Endothelial cell (in vitro differentiated cells): ENCODE results near the gene UGT1A5. TPM values are rescaled to one million over a fixed set of nuclear protein-coding genes. Genes with fewer than 3 reads are reported as not detected.
A peak's percentile ranks its signal among the peaks of the same experiment; 100 is the strongest.

ENCODE experiments used
- DNase-seq: peaks from one replicate; pipeline ENCODE4 v3.0.0; 2021; ENCODE audit warnings: low spot score
- H3K27ac Mint-ChIP-seq: one replicate; pipeline ENCODE4 v1.8.0; 2021; ENCODE audit warnings: mixed read lengths, inconsistent platforms; ENCODE audit not compliant: unreplicated experiment
- H3K27me3 Mint-ChIP-seq: one replicate; pipeline ENCODE4 v1.8.0; 2021; ENCODE audit warnings: mild to moderate bottlenecking, moderate library complexity, mixed read lengths, inconsistent platforms; ENCODE audit not compliant: unreplicated experiment
- H3K36me3 Mint-ChIP-seq: one replicate; pipeline ENCODE4 v1.8.0; 2021; ENCODE audit warnings: mild to moderate bottlenecking, low read depth, mixed read lengths, inconsistent platforms; ENCODE audit not compliant: unreplicated experiment
- H3K4me1 Mint-ChIP-seq: one replicate; pipeline ENCODE4 v1.8.0; 2021; ENCODE audit warnings: mild to moderate bottlenecking, mixed read lengths, inconsistent platforms; ENCODE audit not compliant: unreplicated experiment
- H3K4me3 Mint-ChIP-seq: one replicate; pipeline ENCODE4 v1.8.0; 2021; ENCODE audit warnings: mild to moderate bottlenecking, mixed read lengths, inconsistent platforms; ENCODE audit not compliant: unreplicated experiment
- H3K9me3 Mint-ChIP-seq: one replicate; pipeline ENCODE4 v1.8.0; 2021; ENCODE audit warnings: mixed read lengths, inconsistent platforms; ENCODE audit not compliant: unreplicated experiment
- total RNA-seq: library from RNA; stranded (reverse); fragmentation: NEBNext Ultra II Directional; extraction: Animal tissue kit (Norgen Biotek cat#: 25700); gene quantifications from one replicate; pipeline ENCODE4 v1.2.1, GENCODE V29; 2021; ENCODE audit not compliant: unreplicated experiment
- TF ChIP-seq, protein P1 (sequence below): fragments of 200-600 bp; sonication (generic); IDR thresholded peaks from one replicate; pipeline ENCODE4 v1.5.0; 2021; ENCODE audit warnings: antibody characterized with exemption; ENCODE audit not compliant: unreplicated experiment

Gene UGT1A5
- total RNA-seq, 1 donor from 2014 or later = not detected

DNA sequence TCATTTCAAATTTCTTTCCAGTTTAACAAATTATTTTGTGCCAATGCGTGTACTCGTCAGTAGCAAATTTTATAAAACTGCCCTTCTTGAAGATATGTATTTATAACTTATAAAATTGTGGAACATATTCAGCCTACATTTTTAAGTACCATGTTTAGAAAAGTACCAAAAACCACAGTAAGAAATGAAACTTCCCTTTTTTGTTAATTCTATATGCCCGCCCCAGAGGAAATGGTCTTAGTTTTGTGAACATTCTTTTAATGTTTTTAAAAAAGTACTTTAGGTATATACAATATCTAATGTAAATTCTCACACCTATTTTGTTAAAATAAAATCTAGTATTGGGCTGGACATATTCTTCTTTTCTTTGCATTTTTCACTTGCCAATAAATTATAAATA lies 39.8 kb upstream of the UGT1A5 start:
- no peak overlapping the region for H3K4me3 Mint-ChIP-seq
- TF ChIP-seq, protein P1, sequence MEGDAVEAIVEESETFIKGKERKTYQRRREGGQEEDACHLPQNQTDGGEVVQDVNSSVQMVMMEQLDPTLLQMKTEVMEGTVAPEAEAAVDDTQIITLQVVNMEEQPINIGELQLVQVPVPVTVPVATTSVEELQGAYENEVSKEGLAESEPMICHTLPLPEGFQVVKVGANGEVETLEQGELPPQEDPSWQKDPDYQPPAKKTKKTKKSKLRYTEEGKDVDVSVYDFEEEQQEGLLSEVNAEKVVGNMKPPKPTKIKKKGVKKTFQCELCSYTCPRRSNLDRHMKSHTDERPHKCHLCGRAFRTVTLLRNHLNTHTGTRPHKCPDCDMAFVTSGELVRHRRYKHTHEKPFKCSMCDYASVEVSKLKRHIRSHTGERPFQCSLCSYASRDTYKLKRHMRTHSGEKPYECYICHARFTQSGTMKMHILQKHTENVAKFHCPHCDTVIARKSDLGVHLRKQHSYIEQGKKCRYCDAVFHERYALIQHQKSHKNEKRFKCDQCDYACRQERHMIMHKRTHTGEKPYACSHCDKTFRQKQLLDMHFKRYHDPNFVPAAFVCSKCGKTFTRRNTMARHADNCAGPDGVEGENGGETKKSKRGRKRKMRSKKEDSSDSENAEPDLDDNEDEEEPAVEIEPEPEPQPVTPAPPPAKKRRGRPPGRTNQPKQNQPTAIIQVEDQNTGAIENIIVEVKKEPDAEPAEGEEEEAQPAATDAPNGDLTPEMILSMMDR = no peak
- H3K36me3 Mint-ChIP-seq = no peaks in the 10 kb centered on the region
- DNase-seq = no peak
- H3K9me3 Mint-ChIP-seq = no peaks in the 10 kb centered on the region
- H3K27me3 Mint-ChIP-seq = no peaks in the 10 kb centered on the region
- H3K4me1 Mint-ChIP-seq = no peaks in the 10 kb centered on the region
- H3K27ac Mint-ChIP-seq = no peak overlapping the region

DNA sequence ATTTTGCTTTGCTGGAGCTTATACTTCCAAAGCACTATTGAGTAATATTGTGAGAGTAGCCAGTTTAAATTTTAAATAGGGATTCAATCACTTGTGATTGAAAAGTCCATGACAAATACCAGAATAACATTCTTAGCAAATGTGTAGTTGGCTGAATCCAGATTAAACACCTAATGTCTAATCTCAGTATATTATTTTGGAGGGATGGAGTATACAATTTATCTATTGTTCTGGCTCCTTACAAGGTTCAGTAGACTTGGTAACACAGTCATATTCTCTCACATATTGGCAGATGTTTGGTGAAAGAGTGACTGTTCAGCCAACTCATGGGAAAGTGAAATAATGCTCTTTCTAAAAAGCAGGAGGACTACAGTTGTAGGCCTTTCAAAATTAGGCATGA lies 38.8 kb upstream of the UGT1A5 start:
- TF ChIP-seq, protein P1 = no peak
- Mint-ChIP-seq H3K27ac (no peak overlapping the region), H3K9me3 (no peaks in the 10 kb centered on the region), H3K27me3 (no peaks in the 10 kb centered on the region), H3K36me3 (no peaks in the 10 kb centered on the region), H3K4me1 (no peaks in the 10 kb centered on the region), H3K4me3 (no peak overlapping the region)
- no peak for DNase-seq

DNA sequence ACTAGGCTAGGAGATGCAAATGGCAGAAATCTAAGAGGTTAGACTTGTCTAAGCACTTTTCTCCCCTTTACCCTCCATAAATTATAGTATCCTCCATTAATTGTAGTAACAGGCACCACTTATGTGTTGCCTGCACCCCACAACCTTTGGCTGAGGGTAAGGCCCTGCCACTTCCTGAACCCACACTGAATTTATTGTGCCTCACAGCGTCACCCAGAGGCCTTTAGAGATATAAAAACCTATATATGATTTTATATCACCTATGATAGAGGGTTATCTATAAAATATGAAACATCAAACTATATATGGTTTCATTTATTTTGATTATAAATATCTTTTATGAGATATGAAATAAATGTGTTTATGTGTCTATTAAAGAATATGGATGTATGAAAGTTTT lies 38.4 kb upstream of the UGT1A5 start:
- Mint-ChIP-seq H3K36me3 (no peaks in the 10 kb centered on the region), H3K4me3 (no peak overlapping the region)
- TF ChIP-seq, protein P1 = no peak

DNA sequence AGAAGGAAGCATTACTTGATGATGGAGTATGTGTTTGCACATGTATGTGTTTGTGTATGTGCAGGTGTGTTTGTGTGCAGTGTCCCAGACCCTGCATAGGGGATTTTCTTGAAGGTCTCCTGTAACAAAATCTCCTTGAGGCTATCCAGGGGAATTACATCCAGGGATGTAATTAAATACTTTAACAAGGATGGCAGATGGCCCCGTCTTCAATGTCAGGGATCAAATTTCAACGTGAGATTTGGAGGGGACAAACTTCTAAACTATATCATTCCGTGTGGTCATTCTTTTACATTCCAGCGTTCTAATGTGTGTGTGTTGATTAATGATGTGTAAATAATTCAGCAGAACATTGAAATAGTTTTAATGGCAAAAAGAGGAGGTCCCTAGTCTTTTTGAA lies 37.7 kb upstream of the UGT1A5 start:
- no peaks in the 10 kb centered on the region for H3K4me1 Mint-ChIP-seq
- no peak for DNase-seq
- TF ChIP-seq, protein P1 = peak; percentile 35
- no peaks in the 10 kb centered on the region for H3K36me3 Mint-ChIP-seq
- H3K27ac Mint-ChIP-seq = no peak overlapping the region
- H3K27me3 Mint-ChIP-seq = no peaks in the 10 kb centered on the region
- H3K9me3 Mint-ChIP-seq = no peaks in the 10 kb centered on the region
- H3K4me3 Mint-ChIP-seq = no peak overlapping the region

More for the DNA sequence above, 38.4 kb upstream of the UGT1A5 start:
- Mint-ChIP-seq H3K27ac (no peak overlapping the region), H3K4me1 (no peaks in the 10 kb centered on the region), H3K9me3 (no peaks in the 10 kb centered on the region), H3K27me3 (no peaks in the 10 kb centered on the region)
- no peak for DNase-seq

DNA sequence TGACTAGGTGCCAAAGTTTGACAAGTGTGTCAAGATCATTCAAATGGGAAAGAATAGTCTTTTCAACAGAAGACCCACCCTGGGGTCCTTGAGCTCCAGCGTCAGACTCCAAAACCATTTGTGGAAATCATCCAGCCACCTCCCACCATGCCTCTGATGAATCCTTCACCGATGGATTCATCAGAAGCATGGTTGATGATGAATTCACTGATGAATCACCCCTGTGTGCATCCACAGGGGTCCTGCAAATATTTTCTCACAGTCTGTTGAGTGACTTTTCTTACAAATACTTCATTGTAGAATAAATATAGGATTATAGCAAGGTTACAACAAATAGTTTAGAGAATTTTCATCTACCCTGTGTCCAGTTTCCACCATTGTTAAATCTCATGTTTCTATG lies 36.7 kb upstream of the UGT1A5 start:
- no peak overlapping the region for H3K27ac Mint-ChIP-seq
- TF ChIP-seq, protein P1 = no peak
- DNase-seq = no peak
- H3K9me3 Mint-ChIP-seq = no peaks in the 10 kb centered on the region
- no peaks in the 10 kb centered on the region for H3K36me3 Mint-ChIP-seq
- no peaks in the 10 kb centered on the region for H3K4me1 Mint-ChIP-seq
- H3K27me3 Mint-ChIP-seq = no peaks in the 10 kb centered on the region
- no peak overlapping the region for H3K4me3 Mint-ChIP-seq
